SKM-1 treated with dmso at 0.1 percent for 144 hours (cell line): Measurements from ENCODE around the gene PDE7B.
A peak's percentile ranks its signal among the peaks of the same experiment; 100 is the strongest.
"Not testable (repeated sequence)": the region's sequence is repeated elsewhere in the genome, so short reads cannot be mapped to it uniquely, and the experiment has no call there.

Experiments
- DNase-seq: peaks from one replicate; lab custom pipeline; 2025; ENCODE audit not compliant: unreplicated experiment; lab: John Stamatoyannopoulos, UW

PDE7B gene

GRCh38 chr6:135842618-135843392 is 8.7 kb upstream of the PDE7B start:
- no peak for DNase-seq

DNA sequence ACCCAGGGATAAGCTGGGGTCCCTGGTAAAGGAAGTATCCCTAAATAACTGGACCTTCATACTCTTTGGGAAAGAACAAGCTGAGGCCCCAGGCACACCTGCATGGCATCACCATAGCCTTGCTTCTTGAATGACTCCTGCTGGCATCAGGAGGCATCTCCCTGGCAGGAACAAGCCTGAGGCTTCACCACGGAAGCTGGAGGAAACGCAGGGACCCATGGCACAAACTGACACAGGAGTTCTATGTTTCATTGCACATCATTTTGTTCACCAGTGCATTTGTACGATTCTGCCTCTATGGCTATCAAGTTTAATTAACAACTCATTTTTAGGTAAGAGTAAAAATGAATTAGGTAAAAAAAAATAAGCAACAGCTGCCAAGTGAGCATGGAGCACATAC is 619 bp upstream of the PDE7B start:
- DNase-seq = no peak

- no peak for DNase-seq
Observed at GRCh38 chr6:135852746-135853145, 1.2 kb downstream of the PDE7B start.

DNA sequence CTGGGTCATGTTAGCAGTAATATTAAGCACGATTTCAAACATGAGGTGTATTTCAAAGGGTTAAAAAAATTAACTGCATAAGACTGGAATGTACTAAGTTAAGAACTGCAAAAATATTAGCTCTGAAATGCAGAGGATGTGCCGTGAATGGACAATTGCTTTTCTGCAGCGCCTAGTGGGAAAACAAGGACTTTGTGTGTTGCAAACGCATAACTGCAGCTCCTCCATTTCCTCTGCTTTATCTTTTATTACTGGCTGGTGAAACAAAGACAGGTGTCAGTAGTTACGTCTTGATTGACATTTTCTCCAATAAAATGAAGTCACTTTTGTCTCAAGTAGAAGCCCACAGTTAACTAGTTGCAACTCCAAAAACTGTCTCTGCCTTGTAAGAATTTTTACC is 1.7 kb downstream of the PDE7B start:
- no peak for DNase-seq

GRCh38 chr6:135853986-135854385 is 2.5 kb downstream of the PDE7B start:
- DNase-seq = no peak

DNA sequence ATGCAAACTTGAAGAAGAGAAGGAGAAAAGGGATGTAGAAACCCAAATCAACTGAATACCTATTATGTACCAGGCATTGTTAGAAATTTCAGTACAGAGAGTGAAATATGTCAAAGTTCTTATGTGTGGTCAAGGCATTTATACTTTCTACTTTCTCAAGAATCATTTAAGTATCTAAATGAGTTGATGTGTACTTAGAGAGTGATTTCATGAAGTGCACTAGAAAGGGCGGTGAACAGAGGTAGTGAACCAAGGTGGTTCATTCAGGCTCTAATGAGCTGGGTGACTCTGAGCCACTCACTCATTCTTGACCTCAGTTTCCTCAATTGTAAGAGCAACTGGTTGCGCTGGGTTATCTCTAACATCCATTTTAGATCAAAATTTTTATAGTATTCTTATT is 3.3 kb downstream of the PDE7B start:
- DNase-seq = no peak

- DNase-seq = no peak
Observed at GRCh38 chr6:135858931-135859330, 7.4 kb downstream of the PDE7B start.

DNA sequence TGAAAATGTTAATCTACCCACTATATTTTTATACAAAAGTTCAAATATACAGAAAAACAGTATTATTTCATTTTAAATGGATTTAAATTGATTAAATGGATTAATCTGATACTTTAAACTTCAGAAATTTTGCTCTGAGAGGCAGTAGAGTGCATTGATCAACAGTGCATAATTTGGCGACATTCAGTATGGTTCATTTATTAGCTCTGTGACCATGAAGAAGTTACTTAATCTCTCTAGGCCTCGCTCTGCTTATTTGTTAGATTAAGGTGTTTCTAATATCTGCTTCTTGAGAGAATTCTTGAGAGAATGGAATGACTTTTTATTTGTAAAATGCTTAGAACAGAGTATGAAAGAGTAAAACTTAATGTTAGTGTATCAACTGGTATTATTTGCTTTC is 8.9 kb downstream of the PDE7B start:
- DNase-seq = no peak

DNA sequence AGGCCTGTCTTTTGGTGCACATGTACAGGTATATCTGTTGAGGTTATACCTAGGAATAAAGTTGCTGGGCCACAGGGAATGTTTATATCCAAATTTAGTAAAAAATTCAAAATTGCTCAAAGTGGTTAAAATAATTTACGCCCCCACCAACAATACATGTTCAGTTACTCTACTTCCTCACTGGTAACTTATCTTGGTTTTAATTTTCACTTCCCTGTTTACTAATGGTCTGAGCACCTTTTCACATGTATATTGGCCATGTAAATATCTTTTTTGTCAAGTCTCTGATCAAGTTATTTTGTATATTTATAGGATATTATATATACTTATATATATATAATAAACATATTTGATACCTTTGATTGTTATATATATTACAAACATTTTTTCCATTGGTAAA is 9.7 kb downstream of the PDE7B start:
- no peak for DNase-seq

GRCh38 chr6:135864929-135865328 is 13.4 kb downstream of the PDE7B start:
- DNase-seq = not testable (repeated sequence)

DNA sequence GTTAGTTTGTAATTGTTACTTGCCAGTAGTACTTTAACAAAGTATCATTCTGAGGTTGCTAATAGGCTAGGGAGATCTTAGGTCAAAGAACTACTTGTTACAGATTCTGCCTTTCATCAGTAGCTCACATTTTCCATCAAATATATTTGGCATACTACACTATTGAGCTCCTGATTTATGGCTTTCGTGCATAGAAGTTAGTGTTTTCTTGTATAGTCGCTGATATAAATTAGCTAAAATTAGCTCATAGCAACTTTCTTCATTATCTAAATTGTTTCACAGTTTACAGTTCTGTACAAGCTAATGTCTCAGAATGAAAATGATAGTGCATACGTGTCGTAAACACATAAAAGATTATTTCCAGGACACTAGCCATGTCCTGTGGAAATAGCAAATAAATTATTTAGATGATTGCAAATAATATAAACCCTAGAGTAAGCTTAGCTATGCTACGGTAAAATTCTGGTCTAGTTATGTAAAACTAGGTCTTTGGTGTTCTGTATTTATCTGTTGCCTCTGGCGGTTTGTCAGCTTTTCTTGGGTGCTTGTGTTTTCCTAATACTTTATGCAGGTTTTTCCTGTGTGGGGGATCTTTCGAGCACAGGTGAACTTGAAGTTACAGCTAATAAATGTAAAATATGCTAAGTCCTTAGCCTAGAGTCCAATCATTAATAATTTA is 15.1 kb downstream of the PDE7B start:
- no peak for DNase-seq

DNA sequence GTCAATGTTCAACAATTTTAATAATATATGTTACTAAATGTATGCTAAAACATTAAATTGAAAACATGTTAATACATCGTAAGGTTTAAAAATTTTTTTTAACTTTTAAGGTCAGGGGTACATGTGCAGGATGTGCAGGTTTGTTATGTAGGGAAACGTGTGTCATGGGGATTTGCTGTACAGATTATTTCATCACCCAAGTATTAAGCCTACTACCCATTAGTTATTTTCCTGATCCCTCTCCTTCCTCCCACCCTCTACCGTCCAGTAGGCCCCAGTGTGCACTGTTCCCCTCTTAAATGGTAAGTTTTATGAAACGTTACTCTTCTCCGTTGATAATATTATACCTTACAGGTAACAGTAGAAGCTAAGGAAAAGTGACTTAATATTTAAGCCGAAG is 15.8 kb downstream of the PDE7B start:
- no peak for DNase-seq

- no peak for DNase-seq
Observed at GRCh38 chr6:135869857-135870256, 18.4 kb downstream of the PDE7B start.

GRCh38 chr6:135870722-135871121 is 19.2 kb downstream of the PDE7B start:
- DNase-seq = no peak

DNA sequence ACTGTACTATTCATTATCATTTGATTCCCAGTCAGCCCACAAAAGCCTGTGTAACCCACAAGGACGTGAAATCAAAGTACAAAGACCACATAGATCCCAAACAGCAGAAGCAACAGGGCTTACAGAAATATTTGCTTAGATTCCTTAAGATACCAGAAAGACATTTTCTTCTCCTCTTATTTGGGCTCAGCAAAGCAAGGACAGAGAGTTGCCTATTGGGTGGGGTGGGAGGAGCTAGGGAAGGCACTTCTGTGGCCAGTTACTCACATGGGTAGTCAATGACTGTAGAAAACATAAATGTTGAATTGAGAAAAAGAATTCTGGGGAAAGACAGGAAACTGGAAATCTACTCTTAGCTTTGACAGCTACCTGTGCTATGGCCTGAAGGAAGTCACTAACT is 19.8 kb downstream of the PDE7B start:
- no peak for DNase-seq

GRCh38 chr6:135871878-135872277 is 20.4 kb downstream of the PDE7B start:
- no peak for DNase-seq

DNA sequence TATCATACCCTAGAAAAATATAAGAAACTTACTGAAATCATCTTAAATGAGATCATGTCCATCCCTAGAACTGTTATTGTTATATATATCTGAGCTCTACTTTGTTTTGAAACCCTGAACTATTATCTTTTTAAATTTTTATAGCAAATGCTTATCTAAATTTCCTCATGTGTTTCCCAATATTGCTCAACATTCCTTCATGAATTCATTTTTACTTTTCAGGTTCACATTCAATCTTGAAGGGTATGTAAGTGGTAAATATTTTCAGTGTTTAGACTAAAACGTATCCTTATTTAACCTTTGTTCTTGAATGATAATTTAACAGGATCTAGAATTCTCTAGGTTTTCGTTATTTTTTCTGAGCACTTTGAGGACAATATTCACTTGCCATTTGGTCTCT is 23.9 kb downstream of the PDE7B start:
- no peak for DNase-seq

DNA sequence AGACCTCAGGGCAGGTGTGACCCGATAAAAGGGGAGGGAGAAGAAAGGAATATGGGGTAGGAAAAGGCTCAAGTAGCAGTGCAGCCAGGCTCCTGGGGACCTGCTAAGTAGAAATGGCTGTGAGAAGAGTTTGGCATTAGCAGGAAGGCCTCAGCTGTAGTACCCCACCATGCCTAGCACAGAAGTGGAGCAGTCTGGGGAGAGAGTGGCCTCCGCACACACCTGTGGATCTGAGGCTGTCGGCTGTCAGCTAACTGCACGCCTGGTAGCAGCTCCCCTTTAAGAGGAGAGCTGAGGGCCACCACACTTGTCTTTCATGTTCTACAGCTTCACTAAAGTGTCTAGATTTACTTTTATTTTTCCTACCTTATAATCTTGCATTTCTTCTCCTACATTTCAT is 24.6 kb downstream of the PDE7B start:
- no peak for DNase-seq

DNA sequence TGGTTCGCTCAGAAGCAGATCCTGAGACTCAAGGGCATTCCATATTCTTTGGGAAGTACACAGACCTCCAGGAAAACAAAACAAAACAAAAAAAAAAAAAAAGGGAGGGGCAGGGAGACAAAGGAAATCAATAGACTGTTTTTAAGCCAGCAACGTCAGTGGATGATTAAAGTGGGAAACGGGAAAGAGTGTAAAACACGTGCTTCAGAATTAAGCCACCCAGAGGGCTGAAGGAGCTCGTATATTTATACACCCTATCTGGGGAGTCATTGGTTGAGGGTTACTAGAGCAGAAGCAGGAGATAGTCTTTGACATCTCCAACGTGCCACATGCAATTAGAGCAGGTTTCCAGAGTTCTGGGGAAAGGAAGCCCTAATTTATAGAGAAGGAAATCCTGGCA is 26.2 kb downstream of the PDE7B start:
- DNase-seq = no peak

- DNase-seq = peak; percentile 12
Observed at GRCh38 chr6:135880066-135880972, 28.8 kb downstream of the PDE7B start.

DNA sequence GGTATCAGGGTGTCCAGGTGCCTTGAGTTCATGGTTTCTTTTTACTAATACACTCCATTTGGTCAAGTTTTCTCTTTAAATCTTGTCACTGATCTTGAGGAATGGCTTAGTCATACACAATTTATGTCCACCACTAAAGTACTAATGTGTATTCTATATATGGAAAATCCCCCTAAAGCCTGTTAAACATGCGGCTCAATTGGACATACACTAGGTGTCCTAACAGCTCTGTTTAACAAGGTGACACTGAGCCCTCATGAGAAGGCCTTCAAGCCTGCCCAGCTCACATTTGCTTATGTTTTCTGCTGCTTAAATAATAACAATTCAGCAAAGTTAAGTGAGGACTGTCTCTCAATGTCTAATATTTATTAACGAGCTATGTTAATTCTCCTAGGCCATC is 31.5 kb downstream of the PDE7B start:
- no peak for DNase-seq

GRCh38 chr6:135883536-135883935 is 32.0 kb downstream of the PDE7B start:
- DNase-seq = no peak
